ENCODE data around the gene OTUD1. TPM values are rescaled to one million over a fixed set of nuclear protein-coding genes. Genes with fewer than 3 reads are reported as not detected.

OTUD1 gene
- total and polyA plus RNA-seq, 12 donors = 11.4 to 617 (median 32.2) TPM

DNA sequence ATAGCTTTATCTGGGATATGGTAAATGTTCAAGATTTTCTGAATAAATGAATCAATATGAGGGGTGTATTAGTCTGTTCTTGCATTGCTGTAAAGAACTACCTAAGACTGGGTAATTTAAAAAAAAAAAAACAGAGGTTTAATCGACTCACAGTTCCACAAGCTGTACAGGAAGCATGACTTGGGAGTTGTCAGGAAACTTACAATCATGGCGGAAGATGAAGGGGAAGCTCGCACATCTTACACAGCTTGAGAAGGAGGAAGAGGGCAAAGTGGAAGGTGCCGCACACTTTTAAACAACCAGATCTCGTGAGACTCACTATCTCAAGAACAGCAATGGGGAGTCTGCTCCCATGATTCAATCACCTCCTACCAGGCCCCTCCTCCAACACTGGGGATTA lies 32.5 kb upstream of the OTUD1 start:
- no peaks in the 10 kb centered on the region for H3K9me3 ChIP-seq
- TF ChIP-seq, protein P1, sequence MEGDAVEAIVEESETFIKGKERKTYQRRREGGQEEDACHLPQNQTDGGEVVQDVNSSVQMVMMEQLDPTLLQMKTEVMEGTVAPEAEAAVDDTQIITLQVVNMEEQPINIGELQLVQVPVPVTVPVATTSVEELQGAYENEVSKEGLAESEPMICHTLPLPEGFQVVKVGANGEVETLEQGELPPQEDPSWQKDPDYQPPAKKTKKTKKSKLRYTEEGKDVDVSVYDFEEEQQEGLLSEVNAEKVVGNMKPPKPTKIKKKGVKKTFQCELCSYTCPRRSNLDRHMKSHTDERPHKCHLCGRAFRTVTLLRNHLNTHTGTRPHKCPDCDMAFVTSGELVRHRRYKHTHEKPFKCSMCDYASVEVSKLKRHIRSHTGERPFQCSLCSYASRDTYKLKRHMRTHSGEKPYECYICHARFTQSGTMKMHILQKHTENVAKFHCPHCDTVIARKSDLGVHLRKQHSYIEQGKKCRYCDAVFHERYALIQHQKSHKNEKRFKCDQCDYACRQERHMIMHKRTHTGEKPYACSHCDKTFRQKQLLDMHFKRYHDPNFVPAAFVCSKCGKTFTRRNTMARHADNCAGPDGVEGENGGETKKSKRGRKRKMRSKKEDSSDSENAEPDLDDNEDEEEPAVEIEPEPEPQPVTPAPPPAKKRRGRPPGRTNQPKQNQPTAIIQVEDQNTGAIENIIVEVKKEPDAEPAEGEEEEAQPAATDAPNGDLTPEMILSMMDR (IDR thresholded peaks at IDR 0.05) = no peak
- ATAC-seq (no peak), DNase-seq (no peak)
- H3K36me3 ChIP-seq = no peaks in the 10 kb centered on the region
- H3K4me3 ChIP-seq = no peak overlapping the region
- 52 to 59% methylated on average over 5 of the region's 5 CpGs for WGBS, 2 donors
- H3K4me1 ChIP-seq = peaks cover 0 to 35% (median 9%) of the 10 kb centered on the region in 9 donors
- H3K27me3 ChIP-seq = no peaks in the 10 kb centered on the region
- intact Hi-C loops (cut with DNase I) = no loop called here
- H3K27ac ChIP-seq = peak overlapping the region in 1 of 10 donors; percentile 81

GRCh38 chr10:23408330-23408976 lies 30.4 kb upstream of the OTUD1 start:
- no peak for ATAC-seq
- TF ChIP-seq, protein P1 (IDR thresholded peaks at IDR 0.05) = no peak
- peaks cover 0 to 25% (median 6%) of the 10 kb centered on the region in 9 donors for H3K4me1 ChIP-seq

DNA sequence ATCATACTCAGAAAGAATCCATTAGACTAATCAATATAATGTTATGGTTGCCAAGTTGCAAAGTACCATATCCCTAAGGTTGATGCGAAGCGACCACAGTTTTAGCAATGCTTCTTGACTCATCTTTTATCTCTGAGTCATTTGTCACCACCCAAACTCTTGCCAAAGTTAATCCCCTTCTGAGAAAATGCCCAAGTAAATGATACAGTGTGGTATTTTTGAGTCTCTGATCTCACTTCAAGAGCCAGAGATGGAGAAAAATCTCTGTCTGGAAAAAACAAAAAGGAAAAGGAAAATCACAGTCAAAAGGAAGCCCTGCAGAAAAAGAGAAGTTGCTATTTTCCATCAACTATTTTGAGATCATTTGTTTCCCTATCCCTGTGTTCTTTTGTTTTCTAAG lies 26.7 kb upstream of the OTUD1 start:
- ATAC-seq (peak in 1 of 8 donors; percentile 25), DNase-seq (no peak)
- Histone ChIP-seq H3K4me1 (peaks cover 0 to 22% (median 0%) of the 10 kb centered on the region in 9 donors), H3K27me3 (no peaks in the 10 kb centered on the region), H3K36me3 (no peaks in the 10 kb centered on the region), H3K9me3 (no peaks in the 10 kb centered on the region), H3K27ac (peak overlapping the region in 1 of 10 donors; percentile 57), H3K4me3 (no peak overlapping the region)
- TF ChIP-seq, protein P1 (IDR thresholded peaks at IDR 0.05) = no peak
- intact Hi-C loops (cut with DNase I) = no loop called here
- 40 to 48% methylated on average over 2 of the region's 2 CpGs for WGBS, 2 donors

More at GRCh38 chr10:23408330-23408976, 30.4 kb upstream of the OTUD1 start:
- no peak overlapping the region for H3K4me3 ChIP-seq
- H3K27me3 ChIP-seq = no peaks in the 10 kb centered on the region
- intact Hi-C loops (cut with DNase I) = no loop called here
- DNase-seq = no peak
- H3K27ac ChIP-seq = no peak overlapping the region
- H3K9me3 ChIP-seq = no peaks in the 10 kb centered on the region
- 70 to 77% methylated on average over 8 of the region's 8 CpGs for WGBS, 2 donors
- H3K36me3 ChIP-seq = no peaks in the 10 kb centered on the region

- H3K4me1 ChIP-seq = peaks cover 0 to 22% (median 0%) of the 10 kb centered on the region in 9 donors
- no peaks in the 10 kb centered on the region for H3K9me3 ChIP-seq
- H3K36me3 ChIP-seq = no peaks in the 10 kb centered on the region
- H3K4me3 ChIP-seq = no peak overlapping the region
- WGBS, 2 donors = 86 to 90% methylated on average over 5 of the region's 5 CpGs
- no peaks in the 10 kb centered on the region for H3K27me3 ChIP-seq
- DNase-seq (no peak), ATAC-seq (peak in 1 of 8 donors; percentile 29)
- TF ChIP-seq, protein P1 (IDR thresholded peaks at IDR 0.05) = no peak
- intact Hi-C loops (cut with DNase I) = no loop called here
- no peak overlapping the region for H3K27ac ChIP-seq
Measured at GRCh38 chr10:23413629-23414089, 25.2 kb upstream of the OTUD1 start.

All from heart right ventricle (tissue), 16 donors.